ENCODE measurements around the gene SMAD2.
"Not testable (repeated sequence)": the region's sequence is repeated elsewhere in the genome, so short reads cannot be mapped to it uniquely, and the experiment has no call there.

SMAD2 gene

DNA sequence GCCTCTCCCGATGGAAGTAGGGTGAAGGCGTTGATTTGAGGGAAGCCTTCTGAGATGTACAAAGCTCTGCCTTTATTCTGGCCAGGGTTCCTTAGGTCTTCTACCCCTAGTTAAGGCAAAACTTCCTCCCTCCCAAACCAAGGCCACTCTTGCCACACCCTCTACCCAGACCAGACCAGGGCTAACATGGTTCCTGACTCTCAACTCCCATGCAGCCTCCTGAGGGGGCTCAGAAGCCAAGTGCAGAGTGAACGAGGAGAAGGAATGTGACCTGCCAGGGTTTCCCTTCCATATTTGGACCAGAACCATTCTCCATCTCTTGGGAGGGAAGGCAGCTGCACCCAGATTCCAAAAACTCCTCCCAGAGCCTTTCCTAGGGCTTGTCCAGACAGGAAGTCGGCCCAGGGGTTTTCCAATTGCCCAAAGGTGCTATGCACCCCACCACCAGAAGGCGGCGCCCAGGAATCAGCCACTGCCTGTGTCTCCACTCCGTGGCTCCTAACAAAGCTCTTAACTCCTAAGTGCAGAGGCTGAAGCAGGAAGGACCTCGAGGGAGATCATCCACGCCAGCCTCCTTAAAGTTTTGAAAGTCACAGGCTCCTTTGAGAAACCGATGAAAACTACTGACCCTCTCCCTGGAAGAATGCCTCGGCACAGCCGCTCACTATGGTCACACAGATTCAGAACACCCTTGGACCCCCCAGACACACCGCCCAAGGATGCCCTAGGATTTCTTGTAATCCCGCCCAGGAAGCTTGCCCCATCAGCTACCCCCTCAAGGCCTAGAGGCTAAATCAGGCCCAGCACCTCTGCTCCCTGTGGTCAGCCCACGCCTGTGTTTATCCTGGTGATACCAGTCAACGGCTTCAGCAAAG is 157.8 kb downstream of the SMAD2 start:
- Histone ChIP-seq H3K36me3 (ENCODE audit: insufficient read depth, low read length) (no peaks in the 10 kb centered on the region), H3F3A (ENCODE audit: low read depth) (no peaks in the 10 kb centered on the region), H3K9me3 (ENCODE audit: insufficient read depth, low read depth, low read length) (no peaks in the 10 kb centered on the region), H3K9me2 (replicated peaks; ENCODE audit: low read depth, low read length) (no peaks in the 10 kb centered on the region), H3K79me2 (ENCODE audit: insufficient read depth, low read length) (no peaks in the 10 kb centered on the region), H3K4me1 (ENCODE audit: insufficient read depth, low read length, poor library complexity, severe bottlenecking) (peaks cover 8% of the 10 kb centered on the region), H3K9ac (ENCODE audit: low read depth, low read length, poor library complexity, severe bottlenecking) (no peak overlapping the region), H2AFZ (ENCODE audit: low read length) (peak overlapping the region; percentile 36; the same call in 1 of the 2 replicates), H4K20me1 (ENCODE audit: insufficient read depth, low read length, poor library complexity, severe bottlenecking) (no peaks in the 10 kb centered on the region), H3K27me3 (ENCODE audit: insufficient read depth, low read length, poor library complexity, severe bottlenecking) (peaks cover 5% of the 10 kb centered on the region), H3K4me2 (ENCODE audit: low read depth, low read length, poor library complexity, severe bottlenecking) (no peak overlapping the region), H3K4me3 (ENCODE audit: low read length, poor library complexity, severe bottlenecking) (no peak overlapping the region)
- TF ChIP-seq, protein P1, sequence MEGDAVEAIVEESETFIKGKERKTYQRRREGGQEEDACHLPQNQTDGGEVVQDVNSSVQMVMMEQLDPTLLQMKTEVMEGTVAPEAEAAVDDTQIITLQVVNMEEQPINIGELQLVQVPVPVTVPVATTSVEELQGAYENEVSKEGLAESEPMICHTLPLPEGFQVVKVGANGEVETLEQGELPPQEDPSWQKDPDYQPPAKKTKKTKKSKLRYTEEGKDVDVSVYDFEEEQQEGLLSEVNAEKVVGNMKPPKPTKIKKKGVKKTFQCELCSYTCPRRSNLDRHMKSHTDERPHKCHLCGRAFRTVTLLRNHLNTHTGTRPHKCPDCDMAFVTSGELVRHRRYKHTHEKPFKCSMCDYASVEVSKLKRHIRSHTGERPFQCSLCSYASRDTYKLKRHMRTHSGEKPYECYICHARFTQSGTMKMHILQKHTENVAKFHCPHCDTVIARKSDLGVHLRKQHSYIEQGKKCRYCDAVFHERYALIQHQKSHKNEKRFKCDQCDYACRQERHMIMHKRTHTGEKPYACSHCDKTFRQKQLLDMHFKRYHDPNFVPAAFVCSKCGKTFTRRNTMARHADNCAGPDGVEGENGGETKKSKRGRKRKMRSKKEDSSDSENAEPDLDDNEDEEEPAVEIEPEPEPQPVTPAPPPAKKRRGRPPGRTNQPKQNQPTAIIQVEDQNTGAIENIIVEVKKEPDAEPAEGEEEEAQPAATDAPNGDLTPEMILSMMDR (conservative IDR thresholded peaks at IDR 0.05; ENCODE audit: low read length) = peak; percentile 98
- TF ChIP-seq EZH2phosphoT487 (IDR thresholded peaks at IDR 0.05; ENCODE audit: borderline replicate concordance) = no peak

DNA sequence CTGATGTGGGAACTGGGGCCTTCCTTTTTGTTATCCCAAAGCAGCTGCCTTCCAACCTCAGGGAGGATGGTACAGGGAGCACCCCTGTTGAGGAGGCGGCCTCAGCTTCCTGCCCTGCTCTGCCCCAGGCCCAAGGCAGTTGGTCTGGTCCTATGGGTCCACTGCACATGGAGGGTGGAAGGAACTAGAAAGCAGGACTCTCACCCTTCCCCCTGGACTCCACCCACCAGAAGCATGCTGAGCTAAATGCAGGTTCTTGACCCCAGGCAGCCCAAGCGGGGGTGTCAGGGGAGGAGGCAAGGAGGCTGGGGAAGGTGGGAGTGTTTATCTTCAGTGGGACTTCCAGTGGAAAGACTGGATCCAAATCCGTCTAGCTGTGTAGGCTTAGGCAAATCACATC is 158.5 kb downstream of the SMAD2 start:
- TF ChIP-seq, protein P1 (conservative IDR thresholded peaks at IDR 0.05; ENCODE audit: low read length) = no peak
- TF ChIP-seq EZH2phosphoT487 (IDR thresholded peaks at IDR 0.05; ENCODE audit: borderline replicate concordance) = no peak
- Histone ChIP-seq H3K4me1 (ENCODE audit: insufficient read depth, low read length, poor library complexity, severe bottlenecking) (peaks cover 5% of the 10 kb centered on the region), H3K79me2 (ENCODE audit: insufficient read depth, low read length) (no peaks in the 10 kb centered on the region), H3K9me3 (ENCODE audit: insufficient read depth, low read depth, low read length) (no peaks in the 10 kb centered on the region), H3K9ac (ENCODE audit: low read depth, low read length, poor library complexity, severe bottlenecking) (no peak overlapping the region), H3K4me2 (ENCODE audit: low read depth, low read length, poor library complexity, severe bottlenecking) (no peak overlapping the region), H3K36me3 (ENCODE audit: insufficient read depth, low read length) (no peaks in the 10 kb centered on the region), H3F3A (ENCODE audit: low read depth) (no peaks in the 10 kb centered on the region), H3K4me3 (ENCODE audit: low read length, poor library complexity, severe bottlenecking) (no peak overlapping the region), H2AFZ (ENCODE audit: low read length) (0 out of 2 replicates have a peak overlapping the region, but pooled peaks have one; percentile 36), H3K9me2 (replicated peaks; ENCODE audit: low read depth, low read length) (no peaks in the 10 kb centered on the region), H3K27me3 (ENCODE audit: insufficient read depth, low read length, poor library complexity, severe bottlenecking) (peaks cover 4% of the 10 kb centered on the region), H4K20me1 (ENCODE audit: insufficient read depth, low read length, poor library complexity, severe bottlenecking) (no peaks in the 10 kb centered on the region)

- peaks cover 5% of the 10 kb centered on the region for H3K4me1 ChIP-seq (ENCODE audit: insufficient read depth, low read length, poor library complexity, severe bottlenecking)
- no peak overlapping the region for H3K4me2 ChIP-seq (ENCODE audit: low read depth, low read length, poor library complexity, severe bottlenecking)
Observed at GRCh38 chr18:47767699-47768098, 162.8 kb downstream of the SMAD2 start.

GRCh38 chr18:47767198-47767597 is 163.3 kb downstream of the SMAD2 start:
- not testable (repeated sequence) for H4K20me1 ChIP-seq (ENCODE audit: insufficient read depth, low read length, poor library complexity, severe bottlenecking); H3K4me2 ChIP-seq (ENCODE audit: low read depth, low read length, poor library complexity, severe bottlenecking); H3K79me2 ChIP-seq (ENCODE audit: insufficient read depth, low read length); H3K4me1 ChIP-seq (ENCODE audit: insufficient read depth, low read length, poor library complexity, severe bottlenecking); H3F3A ChIP-seq (ENCODE audit: low read depth); H3K36me3 ChIP-seq (ENCODE audit: insufficient read depth, low read length); H2AFZ ChIP-seq (ENCODE audit: low read length); H3K4me3 ChIP-seq (ENCODE audit: low read length, poor library complexity, severe bottlenecking); H3K9me3 ChIP-seq (ENCODE audit: insufficient read depth, low read depth, low read length); H3K9me2 ChIP-seq (replicated peaks; ENCODE audit: low read depth, low read length); H3K27me3 ChIP-seq (ENCODE audit: insufficient read depth, low read length, poor library complexity, severe bottlenecking); H3K9ac ChIP-seq (ENCODE audit: low read depth, low read length, poor library complexity, severe bottlenecking)

More at GRCh38 chr18:47767699-47768098, 162.8 kb downstream of the SMAD2 start:
- TF ChIP-seq, protein P1 (conservative IDR thresholded peaks at IDR 0.05; ENCODE audit: low read length) = no peak
- TF ChIP-seq EZH2phosphoT487 (IDR thresholded peaks at IDR 0.05; ENCODE audit: borderline replicate concordance) = no peak
- H3K9ac ChIP-seq (ENCODE audit: low read depth, low read length, poor library complexity, severe bottlenecking) = no peak overlapping the region
- H2AFZ ChIP-seq (ENCODE audit: low read length) = no peak overlapping the region
- H3K36me3 ChIP-seq (ENCODE audit: insufficient read depth, low read length) = no peaks in the 10 kb centered on the region
- no peaks in the 10 kb centered on the region for H3K9me3 ChIP-seq (ENCODE audit: insufficient read depth, low read depth, low read length)
- H3K79me2 ChIP-seq (ENCODE audit: insufficient read depth, low read length) = no peaks in the 10 kb centered on the region
- H3K4me3 ChIP-seq (ENCODE audit: low read length, poor library complexity, severe bottlenecking) = no peak overlapping the region
- no peaks in the 10 kb centered on the region for H3F3A ChIP-seq (ENCODE audit: low read depth)
- no peaks in the 10 kb centered on the region for H4K20me1 ChIP-seq (ENCODE audit: insufficient read depth, low read length, poor library complexity, severe bottlenecking)
- no peaks in the 10 kb centered on the region for H3K9me2 ChIP-seq (replicated peaks; ENCODE audit: low read depth, low read length)
- H3K27me3 ChIP-seq (ENCODE audit: insufficient read depth, low read length, poor library complexity, severe bottlenecking) = no peaks in the 10 kb centered on the region

Data from Loucy (cell line).